ENCODE measurements around the gene KLHL7.
"Not testable (repeated sequence)": the region's sequence is repeated elsewhere in the genome, so short reads cannot be mapped to it uniquely, and the experiment has no call there.

Gene KLHL7

DNA sequence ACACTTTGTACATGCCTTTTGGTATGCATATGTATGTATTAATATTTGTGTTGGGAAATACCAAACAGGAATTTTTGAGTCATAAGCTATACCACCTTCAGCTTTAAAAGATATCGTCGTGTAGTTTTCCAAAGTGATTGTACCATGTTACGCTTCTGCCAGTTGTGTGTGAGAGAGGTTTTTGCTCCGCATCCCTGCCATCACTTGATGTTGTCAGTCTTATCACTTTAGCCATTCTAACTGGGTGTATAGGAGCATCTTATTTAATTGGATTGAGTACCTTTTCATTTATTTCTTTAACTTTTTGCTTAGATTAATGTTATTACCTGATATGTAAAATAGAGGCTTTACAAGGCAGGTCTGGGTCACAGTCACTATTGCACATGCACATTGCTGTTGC is 3.4 kb downstream of the KLHL7 start:
- DNase-seq (ENCODE audit: low spot score): no peak

DNA sequence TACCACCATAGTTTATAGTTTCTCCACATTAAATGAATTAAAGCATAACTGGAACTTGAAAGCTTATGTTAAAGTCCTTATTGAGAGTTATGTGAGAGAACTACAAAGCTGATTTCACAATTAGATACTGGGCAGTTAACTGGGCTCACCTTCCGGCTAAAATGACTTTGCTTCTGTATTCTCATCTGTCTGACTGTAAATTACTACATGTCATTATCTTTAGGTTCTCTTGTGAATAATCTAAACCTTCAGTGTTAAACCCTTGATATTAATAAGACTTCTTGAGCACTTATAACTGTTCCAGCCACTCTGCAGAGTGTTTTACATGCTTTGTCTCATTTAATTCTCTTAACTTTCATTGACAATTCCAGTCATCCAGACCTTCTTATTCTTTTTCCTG is 3.9 kb downstream of the KLHL7 start:
- DNase-seq (ENCODE audit: low spot score): no peak

DNA sequence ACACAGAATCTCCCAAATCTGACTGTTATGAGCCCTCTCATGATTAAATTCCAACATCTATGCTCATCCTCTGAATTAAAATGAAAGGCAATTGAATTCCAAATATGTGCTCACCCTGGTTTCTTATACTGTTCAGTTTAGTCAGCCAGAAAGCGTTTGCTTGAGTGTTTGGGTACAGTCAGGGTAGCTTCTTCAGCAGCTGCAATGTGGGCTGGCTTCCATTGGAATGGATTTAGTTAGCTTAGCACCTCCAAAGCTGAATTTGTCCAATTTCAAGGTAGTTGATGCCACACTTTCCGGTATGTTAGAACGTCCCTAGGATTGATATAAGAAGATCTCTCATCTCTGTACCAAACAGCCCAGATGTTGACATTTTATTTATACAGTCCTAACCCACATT is 9.3 kb downstream of the KLHL7 start:
- no peak for DNase-seq (ENCODE audit: low spot score)

DNA sequence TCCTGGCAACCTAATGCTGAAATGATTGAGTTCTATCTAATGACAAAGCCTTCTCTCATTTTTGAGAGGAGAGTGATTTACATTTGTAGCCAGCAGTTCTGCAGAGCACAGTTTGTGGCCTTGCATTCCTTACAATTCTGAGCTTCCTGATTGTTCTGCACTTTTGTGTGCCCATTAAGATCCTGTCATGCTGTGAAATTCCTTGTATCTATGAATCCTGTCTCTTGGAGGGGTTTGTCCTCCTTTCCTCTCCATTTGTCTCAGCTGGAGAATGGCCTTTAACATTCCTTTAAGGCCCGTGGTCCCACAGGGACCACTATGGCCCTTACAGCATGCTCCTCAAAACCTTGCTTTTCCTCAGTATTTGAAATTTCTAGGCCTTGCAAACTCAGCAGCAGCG is 10.4 kb downstream of the KLHL7 start:
- no peak for DNase-seq (ENCODE audit: low spot score)

DNA sequence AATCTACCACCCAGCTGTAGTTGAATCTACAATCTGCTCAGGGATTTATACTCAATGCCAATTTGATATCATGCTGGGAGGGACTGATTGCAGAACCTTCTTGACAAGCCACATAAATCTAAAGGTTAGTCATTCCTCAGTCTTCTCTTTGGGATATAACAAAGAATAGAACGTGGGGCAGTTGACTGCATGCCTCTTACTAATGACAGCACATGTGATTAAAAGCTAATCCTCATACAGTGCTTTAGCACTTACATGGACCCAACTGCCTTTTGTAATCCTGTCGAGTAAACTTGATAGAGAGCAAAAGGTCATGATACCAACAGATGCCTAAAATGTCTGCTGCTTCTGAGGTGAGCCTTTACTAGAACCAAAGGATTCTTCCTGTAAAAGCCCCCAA is 12.3 kb downstream of the KLHL7 start:
- no peak for DNase-seq (ENCODE audit: low spot score)

DNA sequence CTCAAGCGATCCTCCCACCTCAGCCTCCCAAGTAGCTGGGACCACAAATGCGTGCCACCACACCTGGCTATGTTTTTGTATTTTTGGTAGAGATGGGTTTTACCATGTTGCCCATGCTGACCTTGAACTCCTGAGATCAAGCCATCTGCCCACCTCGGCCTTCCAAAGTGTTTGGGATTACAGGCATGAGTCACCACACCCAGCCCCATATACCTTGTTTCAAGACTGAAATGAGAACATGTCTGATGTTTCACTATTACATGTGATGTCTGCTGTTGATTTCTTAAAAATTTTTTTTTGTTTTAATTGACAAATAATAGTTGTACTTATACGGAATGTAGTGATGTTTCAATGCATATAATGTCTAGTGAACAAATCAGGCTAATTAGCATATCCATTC is 14.5 kb downstream of the KLHL7 start:
- DNase-seq (ENCODE audit: low spot score): no peak

DNA sequence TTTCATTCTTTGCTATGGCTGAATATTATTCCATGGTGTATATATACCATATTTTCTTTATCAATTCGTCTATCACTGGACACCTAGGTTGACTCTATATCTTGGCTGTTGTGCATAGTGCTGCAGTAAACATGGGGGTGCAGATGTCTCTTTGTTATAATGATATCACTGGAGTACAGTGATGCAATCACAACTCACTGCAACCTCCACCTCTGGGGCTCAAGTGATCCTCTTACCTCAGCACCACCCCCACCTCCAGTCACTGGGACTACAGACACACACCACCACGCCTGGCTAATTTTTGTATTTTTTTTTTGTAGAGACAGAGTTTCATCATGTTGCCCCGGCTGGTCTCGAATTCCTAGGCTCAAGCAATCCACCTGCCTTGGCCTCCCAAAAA is 15.6 kb downstream of the KLHL7 start:
- no peak for DNase-seq (ENCODE audit: low spot score)

DNA sequence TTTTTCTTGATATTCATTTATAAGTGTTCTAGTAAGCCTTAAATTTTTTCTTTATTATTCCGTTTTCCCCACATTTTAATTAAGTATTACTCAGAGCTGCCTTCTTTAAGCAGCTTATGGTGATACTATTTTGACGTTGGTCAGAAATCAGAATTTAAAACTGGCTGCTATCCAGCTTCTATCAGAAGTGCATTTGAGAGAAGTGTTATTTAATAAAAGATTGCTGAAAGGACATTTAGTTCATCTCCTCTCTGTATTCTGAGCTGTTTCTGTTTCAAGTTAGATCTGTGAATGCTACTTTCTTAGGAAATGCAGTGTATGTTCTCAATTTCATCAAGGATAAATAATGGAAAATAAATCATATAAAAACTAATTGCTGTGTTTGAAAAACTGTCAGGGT is 17.4 kb downstream of the KLHL7 start:
- no peak for DNase-seq (ENCODE audit: low spot score)

DNA sequence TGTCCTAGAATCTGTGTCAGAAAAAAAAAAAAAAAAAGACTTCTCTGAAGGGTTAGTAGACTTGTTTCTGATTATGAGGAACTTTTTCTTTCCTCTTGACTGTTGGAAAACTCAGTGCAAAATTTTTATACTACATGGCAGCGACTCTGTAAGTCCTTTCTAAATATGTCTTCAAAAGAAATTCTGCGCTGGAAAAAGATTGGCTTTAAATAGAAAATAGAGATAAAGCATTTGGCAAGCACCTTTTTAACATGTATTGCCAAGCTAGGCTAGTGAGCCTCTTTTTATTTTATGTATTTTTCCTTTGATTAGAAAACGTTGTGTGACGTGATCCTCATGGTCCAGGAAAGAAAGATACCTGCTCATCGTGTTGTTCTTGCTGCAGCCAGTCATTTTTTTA is 17.9 kb downstream of the KLHL7 start:
- DNase-seq (ENCODE audit: low spot score): no peak

DNA sequence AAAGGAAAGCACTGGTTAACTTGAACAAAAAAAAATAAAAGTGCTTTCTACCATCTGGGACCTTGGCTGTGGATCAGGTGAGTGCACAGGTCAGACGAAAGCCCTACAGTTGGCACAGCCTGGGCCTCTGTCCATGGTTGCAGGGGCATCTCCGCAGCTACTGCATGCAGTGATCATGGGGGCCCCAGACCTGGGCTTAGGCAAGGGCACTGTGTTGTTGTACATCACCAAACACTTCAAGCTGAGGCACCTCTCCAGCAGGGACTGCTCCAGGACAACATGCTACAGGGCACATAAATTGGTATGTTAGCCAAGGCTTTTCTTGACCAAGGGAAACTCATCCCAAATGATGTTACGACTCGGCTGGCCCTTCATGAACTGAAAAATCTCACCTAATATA is 23.5 kb downstream of the KLHL7 start:
- DNase-seq (ENCODE audit: low spot score): no peak

DNA sequence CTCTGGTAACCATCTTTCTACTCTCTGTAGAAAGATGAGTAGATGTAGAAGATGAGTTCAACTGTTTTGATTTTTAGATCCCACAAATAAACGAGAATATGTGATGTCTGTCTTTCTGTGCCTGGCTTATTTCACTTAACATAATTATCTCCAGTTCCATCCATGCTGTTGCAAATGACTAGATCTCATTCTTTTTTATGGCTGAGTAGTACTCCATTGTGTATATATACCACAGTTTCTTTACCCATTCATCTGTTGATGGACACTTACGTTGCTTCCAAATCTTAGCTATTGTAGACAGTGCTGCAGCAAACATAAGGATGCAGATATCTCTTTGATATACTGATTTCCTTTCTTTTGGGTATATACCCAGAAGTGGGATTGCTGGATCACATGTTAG is 26.2 kb downstream of the KLHL7 start:
- not testable (repeated sequence) for DNase-seq (ENCODE audit: low spot score)

DNA sequence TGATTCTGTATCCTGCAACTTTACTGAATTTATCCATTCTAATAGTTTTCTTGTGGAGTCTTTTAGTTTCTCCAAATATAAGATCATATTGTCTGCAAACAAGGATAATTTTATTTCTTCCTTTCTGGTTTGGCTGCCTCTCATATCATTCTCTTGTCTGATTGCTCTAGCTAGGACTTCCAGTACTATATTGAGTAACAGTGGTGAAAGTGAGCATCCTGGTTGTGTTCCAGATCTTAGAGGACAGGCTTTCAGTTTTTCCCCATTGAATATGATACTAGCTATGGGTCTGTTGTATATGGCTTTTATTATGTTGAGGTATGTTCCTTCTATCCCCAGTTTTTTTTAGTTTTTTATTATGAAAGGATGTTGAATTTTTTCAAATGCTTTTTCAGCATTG is 28.2 kb downstream of the KLHL7 start:
- no peak for DNase-seq (ENCODE audit: low spot score)

DNA sequence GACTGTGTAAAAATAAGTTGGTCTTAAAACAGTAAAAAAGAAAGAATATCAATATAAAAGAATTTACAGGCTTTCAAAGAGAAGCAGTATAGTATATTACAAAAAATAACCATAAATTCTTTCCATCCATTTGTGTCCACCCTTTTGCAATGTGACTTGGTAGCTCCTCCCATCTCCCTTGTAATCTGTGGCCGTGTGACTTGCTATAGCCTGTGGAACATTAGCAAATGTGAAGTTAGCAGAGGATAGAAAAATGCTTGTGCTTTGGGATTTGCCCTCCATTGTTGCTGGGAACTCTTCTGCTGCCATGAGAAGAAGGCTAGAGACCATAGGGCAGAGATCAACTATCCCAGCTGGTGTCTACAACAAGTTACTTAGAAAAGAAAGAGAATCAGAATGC is 30.2 kb downstream of the KLHL7 start:
- DNase-seq (ENCODE audit: low spot score): no peak

DNA sequence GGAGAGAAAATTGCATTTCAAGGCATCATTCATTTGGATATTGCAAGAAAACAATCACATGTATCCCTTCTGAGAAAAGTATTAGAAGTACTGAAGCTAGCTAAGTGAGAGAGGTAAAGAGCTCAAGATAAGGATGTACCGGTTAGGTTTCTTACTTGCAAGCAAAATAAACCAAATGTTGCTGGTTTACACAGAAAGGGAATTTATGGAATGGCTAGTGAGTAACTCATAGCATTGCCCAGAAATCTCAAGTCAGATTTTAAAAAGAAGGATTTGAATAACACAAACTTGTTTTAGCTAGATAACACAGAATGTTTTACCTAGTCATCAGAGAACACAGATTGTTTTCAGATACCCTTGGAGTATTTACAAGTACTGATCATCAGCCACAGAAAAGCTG is 30.6 kb downstream of the KLHL7 start:
- DNase-seq (ENCODE audit: low spot score): no peak

DNA sequence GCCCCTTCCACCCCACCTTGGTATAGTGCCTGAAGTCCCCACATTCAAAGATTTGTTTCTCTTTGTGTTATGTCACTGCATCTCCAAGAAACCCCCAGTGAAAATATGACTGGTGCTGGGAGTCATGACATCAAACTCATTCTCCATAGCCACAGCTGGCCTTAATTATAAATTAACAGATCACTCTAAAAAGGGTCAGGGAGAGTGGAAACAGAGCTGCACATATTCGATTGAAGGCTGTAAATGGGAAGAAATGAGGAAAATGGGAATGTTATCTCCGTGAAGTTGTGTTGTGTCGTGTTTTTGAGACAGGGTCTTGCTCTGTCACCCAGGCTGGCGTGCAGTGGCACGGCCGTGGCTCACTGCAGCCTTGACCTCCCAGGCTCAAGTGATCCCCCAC is 52.1 kb downstream of the KLHL7 start:
- no peak for DNase-seq (ENCODE audit: low spot score)

DNA sequence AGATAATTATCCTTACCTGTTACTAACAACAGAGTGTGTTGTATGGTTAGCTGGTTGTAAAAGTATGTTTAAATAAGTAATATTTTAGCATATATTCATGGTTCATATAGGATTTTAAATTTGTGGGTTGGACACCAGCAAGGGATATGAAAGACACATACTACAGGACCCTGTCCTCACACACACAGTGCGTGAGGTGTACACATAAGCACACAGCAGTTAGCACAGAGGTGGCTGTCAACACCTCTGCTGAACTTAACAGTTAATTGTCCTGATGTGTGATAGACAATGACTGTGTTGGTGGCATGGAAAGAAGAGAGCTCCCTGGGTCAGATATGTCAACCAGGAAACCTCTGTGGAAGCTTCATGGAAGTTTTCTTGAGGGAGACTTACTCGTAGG is 53.0 kb downstream of the KLHL7 start:
- no peak for DNase-seq (ENCODE audit: low spot score)

DNA sequence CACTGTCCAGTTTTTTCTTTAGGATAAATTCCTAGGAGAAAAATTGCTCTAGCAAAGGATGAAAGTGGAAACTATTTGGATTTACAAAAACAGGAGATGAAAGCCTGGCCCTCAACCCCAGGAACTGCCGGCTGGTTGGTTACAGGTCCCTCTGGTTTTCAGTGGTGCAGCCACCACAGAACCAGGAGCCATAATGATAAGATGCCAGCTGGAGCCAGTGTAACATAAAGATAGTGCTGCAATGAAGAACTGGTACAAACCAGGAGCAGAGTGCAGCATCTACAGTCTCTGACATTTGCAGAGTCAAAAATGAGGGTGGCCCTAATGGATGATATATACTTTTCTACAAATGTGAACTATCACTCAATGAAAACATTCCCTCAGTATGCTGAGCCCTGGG is 55.9 kb downstream of the KLHL7 start:
- no peak for DNase-seq (ENCODE audit: low spot score)

DNA sequence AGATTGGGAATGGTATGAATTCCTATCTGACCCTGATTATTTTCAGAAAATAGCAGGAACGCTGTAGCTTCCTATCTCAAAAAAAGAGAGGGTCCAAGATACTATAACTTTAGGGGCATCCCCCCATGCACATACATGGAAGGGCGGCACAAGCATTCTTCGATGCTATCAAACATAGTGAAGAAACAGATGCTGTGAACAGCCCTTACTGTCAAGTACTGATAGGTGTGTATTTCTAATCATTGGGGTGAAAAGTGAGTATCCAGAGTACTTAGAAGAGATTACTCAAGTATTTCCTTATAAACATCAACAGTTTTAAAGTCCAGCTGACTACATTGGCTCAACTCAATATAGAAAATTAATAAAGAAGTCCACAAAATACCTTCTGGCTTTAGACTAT is 59.3 kb downstream of the KLHL7 start:
- DNase-seq (ENCODE audit: low spot score): no peak

DNA sequence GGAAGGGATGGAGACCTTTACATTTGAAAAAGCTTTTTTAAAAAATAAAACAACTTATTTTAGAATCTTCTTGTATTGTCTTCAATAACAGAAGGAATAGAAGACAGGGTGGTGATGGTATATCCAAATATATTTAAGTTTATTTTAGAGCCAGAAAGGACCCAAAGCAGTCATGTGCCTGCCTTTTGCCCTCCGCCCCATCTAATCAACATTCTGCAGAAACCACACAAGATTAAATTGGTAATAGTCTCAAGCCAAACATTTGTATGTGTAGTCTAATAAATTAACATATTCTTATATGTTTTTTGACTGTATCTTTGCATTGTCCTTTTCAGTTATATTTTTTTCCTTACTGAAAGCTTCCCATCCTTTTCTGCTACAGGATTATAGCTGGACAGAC is 59.7 kb downstream of the KLHL7 start:
- DNase-seq (ENCODE audit: low spot score): no peak

DNA sequence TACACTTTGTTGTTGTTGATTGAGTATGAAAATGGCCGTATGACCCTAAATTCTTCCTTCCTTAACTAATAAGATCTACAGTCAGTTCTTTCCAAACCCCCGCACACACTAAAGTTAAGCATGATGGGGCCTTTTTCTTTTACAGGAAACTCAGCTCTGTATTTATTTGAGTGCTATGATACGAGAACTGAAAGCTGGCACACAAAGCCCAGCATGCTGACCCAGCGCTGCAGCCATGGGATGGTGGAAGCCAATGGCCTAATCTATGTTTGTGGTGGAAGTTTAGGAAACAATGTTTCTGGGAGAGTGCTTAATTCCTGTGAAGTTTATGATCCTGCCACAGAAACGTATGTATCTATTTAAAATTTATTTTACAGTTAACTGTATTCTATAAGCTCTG is 62.1 kb downstream of the KLHL7 start:
- no peak for DNase-seq (ENCODE audit: low spot score)

DNA sequence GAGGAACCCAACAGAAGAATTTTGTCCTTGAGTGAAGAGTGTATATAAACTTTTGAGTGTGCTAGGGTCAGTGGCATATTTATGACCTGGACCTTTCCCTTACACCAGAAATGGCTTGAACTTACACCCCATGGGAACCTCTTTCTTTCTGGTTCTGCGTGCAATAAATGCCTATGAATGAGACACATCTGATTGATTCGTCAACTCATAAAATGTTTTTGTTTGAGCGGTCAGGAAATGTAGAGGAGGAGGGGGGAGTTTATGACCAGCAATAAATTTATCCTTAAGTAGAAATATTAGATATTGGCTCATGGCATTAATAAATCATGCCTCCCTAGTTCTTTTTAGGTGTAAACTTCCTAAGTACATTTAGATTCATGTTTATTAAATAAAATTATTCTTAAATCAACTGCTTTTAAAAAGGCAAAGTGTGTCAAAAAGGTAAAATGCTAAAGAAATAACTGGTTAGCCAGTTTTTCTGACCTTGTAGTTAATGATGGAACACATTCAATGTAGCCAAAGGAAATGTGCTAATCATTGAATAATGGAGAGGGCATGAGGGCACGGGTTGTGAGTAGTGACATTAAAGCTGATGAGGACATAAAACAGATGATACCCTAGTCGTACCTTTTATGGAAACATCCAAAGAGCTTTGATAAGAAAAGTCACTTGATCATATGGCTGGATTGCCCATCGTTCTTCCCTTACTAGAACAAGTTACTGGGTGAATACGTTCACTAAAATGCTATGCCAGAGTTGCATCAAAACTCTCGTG is 62.7 kb downstream of the KLHL7 start:
- no peak for DNase-seq (ENCODE audit: low spot score)

DNA sequence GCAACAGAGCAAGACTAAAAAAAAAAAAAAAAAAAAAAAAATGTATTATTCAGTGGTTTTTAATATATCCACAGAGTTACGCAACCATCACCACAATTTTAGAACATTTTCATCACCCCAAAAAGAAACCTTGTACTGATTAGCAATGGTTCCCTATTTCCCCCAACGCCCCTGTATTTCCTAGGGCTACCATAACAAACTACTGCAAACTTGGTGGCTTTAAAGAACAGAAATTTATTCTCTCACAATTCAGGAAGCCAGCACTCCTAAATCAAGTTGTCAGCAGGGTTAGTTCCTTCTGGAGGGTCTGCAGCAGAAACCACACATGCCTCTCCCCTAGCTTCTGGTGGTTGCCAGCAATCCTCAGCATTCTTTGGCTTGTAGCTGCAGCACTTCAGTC is 70.4 kb downstream of the KLHL7 start:
- DNase-seq (ENCODE audit: low spot score): no peak

DNA sequence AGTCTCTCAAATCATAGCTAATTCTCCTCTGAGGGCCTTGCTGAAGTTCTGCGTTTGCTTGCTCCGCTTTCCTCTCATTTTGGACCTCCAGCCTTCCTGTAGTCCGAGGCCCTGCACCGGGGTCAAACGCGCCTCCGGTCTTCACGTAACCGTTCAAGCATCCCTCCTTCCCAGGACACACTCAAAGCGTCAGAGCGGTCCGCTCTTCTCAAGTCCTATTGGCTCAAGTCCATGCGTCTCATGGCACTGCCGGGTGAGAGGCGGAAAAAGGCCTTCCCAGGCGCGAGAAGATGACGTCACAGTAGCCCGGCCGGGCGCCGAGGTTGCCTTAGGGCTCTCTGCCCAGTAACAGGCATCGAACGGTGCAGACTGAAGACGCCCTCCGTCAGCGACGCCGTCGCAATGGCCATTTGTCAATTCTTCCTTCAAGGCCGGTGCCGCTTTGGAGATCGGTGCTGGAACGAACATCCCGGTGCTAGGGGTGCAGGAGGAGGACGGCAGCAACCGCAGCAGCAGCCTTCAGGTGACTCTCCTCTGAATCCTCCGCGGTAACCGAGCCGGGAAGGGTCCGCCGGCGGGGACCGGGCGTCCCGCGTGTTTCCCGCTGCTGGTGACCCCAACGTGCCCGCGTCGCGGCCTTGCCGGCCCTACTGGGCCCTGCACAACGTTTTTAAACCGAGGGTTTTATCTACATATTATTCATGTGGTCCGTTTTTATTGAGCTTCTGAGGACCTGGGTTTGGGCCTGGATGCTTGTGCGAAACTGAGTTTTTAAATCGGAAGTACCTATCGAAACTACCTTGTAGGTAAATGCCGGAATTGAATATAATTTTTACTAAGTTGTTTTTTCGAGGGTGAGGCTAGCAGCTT is 76.3 kb downstream of the KLHL7 start, which contains the start of gene NUP42:
Gene NUP42 (plus strand): TSS at position 365 of the 870 bp plus-strand sequence. CDS start 38 bp downstream, at position 403.
- peak; percentile 94 for DNase-seq (ENCODE audit: low spot score)
